Measurements from ENCODE around the gene BICDL1. TPM values are rescaled to one million over a fixed set of nuclear protein-coding genes. Genes with fewer than 3 reads are reported as not detected.
"Not testable (repeated sequence)": the region's sequence is repeated elsewhere in the genome, so short reads cannot be mapped to it uniquely, and the experiment has no call there.

BICDL1 gene
- total RNA-seq, 4 donors from 2014 or later: 9.1 to 17.3 (median 12.0) TPM

DNA sequence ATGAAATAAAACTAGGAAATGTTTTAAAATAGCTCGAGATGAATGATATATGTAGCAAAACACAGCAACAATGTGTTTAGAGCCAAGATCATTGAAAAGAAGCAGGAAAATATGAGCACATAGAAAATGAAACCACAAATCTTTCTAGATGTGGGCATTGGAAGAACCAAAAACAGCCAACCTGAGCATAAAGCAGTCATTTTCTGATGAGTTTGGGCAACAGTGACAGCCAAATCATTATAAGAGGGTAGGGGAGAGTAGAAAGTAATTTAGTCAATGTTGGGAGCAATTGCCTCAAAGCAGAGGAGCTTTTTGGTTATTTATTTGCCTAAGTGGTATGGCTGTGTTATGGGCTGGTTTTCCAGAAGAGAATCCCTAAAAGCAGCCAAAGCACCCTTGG, 8.8 kb upstream of the BICDL1 start:
- no peak overlapping the region for H3K27ac ChIP-seq
- H3K36me3 ChIP-seq: no peaks in the 10 kb centered on the region
- no peaks in the 10 kb centered on the region for H3K9me3 ChIP-seq
- no peaks in the 10 kb centered on the region for H3K4me1 ChIP-seq
- TF ChIP-seq, protein P1, sequence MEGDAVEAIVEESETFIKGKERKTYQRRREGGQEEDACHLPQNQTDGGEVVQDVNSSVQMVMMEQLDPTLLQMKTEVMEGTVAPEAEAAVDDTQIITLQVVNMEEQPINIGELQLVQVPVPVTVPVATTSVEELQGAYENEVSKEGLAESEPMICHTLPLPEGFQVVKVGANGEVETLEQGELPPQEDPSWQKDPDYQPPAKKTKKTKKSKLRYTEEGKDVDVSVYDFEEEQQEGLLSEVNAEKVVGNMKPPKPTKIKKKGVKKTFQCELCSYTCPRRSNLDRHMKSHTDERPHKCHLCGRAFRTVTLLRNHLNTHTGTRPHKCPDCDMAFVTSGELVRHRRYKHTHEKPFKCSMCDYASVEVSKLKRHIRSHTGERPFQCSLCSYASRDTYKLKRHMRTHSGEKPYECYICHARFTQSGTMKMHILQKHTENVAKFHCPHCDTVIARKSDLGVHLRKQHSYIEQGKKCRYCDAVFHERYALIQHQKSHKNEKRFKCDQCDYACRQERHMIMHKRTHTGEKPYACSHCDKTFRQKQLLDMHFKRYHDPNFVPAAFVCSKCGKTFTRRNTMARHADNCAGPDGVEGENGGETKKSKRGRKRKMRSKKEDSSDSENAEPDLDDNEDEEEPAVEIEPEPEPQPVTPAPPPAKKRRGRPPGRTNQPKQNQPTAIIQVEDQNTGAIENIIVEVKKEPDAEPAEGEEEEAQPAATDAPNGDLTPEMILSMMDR (IDR thresholded peaks at IDR 0.05): no peak
- TF ChIP-seq POLR2A (IDR thresholded peaks at IDR 0.05): no peak
- H3K4me3 ChIP-seq: no peak overlapping the region
- no peaks in the 10 kb centered on the region for H3K27me3 ChIP-seq
- no peak for DNase-seq

DNA sequence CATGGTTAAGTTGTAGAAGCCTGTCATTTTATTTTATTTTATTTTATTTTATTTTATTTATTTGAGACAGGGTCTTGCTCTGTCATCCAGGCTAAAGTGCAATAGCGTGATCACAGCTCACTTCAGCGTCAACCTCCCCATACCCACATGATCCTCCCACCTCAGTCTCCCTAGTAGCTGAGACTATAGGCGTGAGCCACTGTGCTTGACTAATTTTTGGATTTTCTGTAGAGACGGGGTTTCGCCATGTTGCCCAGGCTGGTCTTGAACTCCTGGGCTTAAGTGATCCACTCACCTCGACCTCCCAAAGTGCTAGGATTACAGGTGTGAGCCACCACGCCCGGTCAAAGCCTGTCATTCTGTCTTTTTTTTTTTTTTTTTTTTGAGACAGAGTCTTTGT, 8.3 kb upstream of the BICDL1 start:
- H3K36me3 ChIP-seq, H3K9me3 ChIP-seq, DNase-seq, H3K27ac ChIP-seq, H3K4me3 ChIP-seq, H3K27me3 ChIP-seq, H3K4me1 ChIP-seq: not testable (repeated sequence)

DNA sequence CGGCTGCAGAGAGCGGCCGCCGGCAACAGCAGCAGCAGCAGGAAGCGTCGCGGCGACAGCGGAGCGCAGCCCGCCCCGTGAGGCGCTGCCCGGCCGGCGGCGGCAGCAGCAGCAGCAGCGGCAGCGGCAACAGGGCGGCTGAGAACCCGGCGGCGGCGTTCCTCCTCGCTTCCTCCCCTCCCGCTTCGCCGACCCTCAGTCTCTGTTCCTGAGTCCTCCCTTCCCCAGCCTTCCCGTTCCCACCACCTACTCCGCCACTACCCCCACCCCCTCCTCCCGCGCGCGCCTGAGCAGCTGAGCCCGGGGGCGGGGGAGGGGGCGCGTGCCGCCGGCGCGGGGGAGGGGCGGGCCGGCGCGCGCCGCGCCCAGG, 310 bp downstream of the BICDL1 start:
- H3K36me3 ChIP-seq: no peaks in the 10 kb centered on the region
- no peak for TF ChIP-seq POLR2A (IDR thresholded peaks at IDR 0.05)
- TF ChIP-seq, protein P1 (IDR thresholded peaks at IDR 0.05): no peak
- H3K27me3 ChIP-seq: no peaks in the 10 kb centered on the region
- peaks cover 0 to 17% (median 7%) of the 10 kb centered on the region in 4 donors for H3K4me1 ChIP-seq
- no peak for DNase-seq
- peak overlapping the region; percentile 72 to 92 (median 88) for H3K27ac ChIP-seq
- H3K9me3 ChIP-seq: no peaks in the 10 kb centered on the region
- H3K4me3 ChIP-seq: peak overlapping the region; percentile 59 to 75 (median 72)

DNA sequence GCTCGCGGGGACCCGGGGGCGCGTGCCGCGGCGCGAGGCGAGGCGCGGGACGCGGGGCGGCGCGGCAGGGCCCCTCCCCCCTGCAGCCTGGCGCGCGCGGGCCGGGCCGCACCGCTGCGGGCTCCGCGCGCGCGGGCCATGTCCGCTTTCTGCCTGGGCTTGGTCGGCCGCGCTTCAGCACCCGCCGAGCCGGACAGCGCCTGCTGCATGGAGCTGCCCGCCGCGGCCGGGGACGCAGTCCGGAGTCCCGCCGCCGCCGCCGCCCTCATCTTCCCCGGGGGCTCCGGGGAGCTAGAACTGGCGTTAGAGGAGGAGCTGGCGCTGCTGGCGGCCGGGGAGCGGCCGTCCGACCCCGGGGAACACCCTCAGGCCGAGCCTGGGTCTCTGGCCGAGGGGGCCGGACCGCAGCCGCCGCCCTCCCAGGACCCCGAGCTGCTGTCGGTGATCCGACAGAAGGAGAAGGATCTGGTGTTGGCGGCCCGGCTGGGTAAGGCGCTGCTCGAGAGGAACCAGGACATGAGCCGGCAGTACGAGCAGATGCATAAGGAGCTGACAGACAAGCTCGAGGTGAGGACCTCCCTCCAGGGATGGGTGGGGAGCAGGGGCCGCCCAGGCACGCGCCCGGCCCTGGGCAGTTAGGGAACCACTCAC, 820 bp downstream of the BICDL1 start:
- no peaks in the 10 kb centered on the region for H3K9me3 ChIP-seq
- H3K4me1 ChIP-seq: peaks cover 0 to 17% (median 7%) of the 10 kb centered on the region in 4 donors
- no peaks in the 10 kb centered on the region for H3K36me3 ChIP-seq
- H3K4me3 ChIP-seq: peak overlapping the region; percentile 43 to 75 (median 73)
- TF ChIP-seq POLR2A (IDR thresholded peaks at IDR 0.05): no peak
- TF ChIP-seq, protein P1 (IDR thresholded peaks at IDR 0.05): no peak
- no peaks in the 10 kb centered on the region for H3K27me3 ChIP-seq
- DNase-seq: peak; percentile 83 to 92 (median 86)
- H3K27ac ChIP-seq: peak overlapping the region in 2 of 4 donors; percentile 65 to 92

DNA sequence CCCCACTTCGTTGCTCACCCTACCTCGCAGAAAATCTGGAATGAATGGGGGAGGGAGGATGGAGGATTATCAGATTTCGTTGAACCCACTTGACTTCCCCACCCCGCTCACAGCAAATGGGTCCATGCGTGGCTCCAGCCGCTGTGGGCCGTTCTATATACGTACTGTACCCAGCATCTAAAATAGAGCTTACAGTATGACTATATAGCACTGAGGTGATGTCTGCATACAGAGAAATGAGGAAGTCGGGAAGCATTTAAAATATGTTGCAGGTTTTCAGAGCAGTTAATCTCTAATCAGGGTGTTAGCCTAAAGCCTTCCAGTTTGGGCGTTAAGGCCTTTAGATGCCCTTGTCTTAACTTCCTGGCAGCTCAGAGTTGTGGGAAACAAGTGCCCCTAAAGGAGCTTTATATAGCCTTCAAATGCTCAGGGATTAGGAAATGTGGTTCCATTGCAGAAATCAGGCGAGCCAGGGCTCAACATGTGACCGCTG, 1.4 kb downstream of the BICDL1 start:
- peak overlapping the region; percentile 43 to 75 (median 67) for H3K4me3 ChIP-seq
- H3K27ac ChIP-seq: no peak overlapping the region
- no peaks in the 10 kb centered on the region for H3K36me3 ChIP-seq
- no peaks in the 10 kb centered on the region for H3K9me3 ChIP-seq
- H3K27me3 ChIP-seq: no peaks in the 10 kb centered on the region
- no peak for DNase-seq
- H3K4me1 ChIP-seq: peaks cover 0 to 17% (median 7%) of the 10 kb centered on the region in 4 donors
- no peak for TF ChIP-seq POLR2A (IDR thresholded peaks at IDR 0.05)
- TF ChIP-seq, protein P1 (IDR thresholded peaks at IDR 0.05): no peak

DNA sequence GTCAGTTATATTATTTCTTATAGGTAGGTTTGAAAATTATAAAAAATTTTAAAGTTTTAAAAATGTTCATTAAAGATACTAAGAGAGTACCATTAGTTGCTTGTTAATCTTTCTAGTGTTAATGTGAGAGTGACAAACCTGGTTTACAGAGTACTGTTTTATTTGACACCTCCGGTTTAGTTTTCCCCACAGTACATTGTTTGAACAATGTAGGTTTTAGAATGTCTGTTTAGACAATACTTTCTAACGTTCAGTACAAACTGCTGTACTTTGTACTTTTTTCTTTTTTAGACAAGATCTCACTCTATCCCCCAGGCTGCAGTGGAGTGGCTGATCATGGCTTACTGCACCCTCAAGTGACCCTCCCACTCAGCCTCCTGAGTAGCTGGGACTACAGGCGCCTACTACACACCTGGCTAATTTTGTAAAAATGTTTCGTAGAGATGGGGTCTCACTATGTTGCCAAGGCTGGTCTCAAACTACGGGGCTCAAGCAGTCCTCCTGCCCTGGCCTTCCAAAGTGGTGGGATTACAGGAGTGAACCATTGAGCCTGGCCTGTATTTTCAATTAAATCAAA, 3.2 kb downstream of the BICDL1 start:
- H3K4me3 ChIP-seq: no peak overlapping the region

More for the DNA sequence above, 3.2 kb downstream of the BICDL1 start:
- no peak overlapping the region for H3K27ac ChIP-seq
- H3K36me3 ChIP-seq: no peaks in the 10 kb centered on the region
- H3K27me3 ChIP-seq: no peaks in the 10 kb centered on the region
- no peak for TF ChIP-seq POLR2A (IDR thresholded peaks at IDR 0.05)
- TF ChIP-seq, protein P1 (IDR thresholded peaks at IDR 0.05): no peak
- no peak for DNase-seq
- peaks cover 0 to 17% (median 7%) of the 10 kb centered on the region in 4 donors for H3K4me1 ChIP-seq
- no peaks in the 10 kb centered on the region for H3K9me3 ChIP-seq
